Fibroblast of skin of right biceps (primary cell): ENCODE results near the gene SCAMP1.
"Not testable (repeated sequence)": the region's sequence is repeated elsewhere in the genome, so short reads cannot be mapped to it uniquely, and the experiment has no call there.

Experiments
- DNase-seq: peaks from one replicate; pipeline ENCODE4 v3.0.0-alpha.2; 2013

SCAMP1 gene

GRCh38 chr5:78359831-78360673 lies at the start of gene SCAMP1:
Gene SCAMP1, plus strand, starts transcription at chr5:78360617. Its CDS starts 55 bp downstream, at chr5:78360672.
- DNase-seq = peak; percentile 93

- no peak for DNase-seq
Measured at GRCh38 chr5:78317515-78317914, 42.9 kb upstream of the SCAMP1 start.

- no peak for DNase-seq
Measured at GRCh38 chr5:78318337-78318736, 42.1 kb upstream of the SCAMP1 start.

GRCh38 chr5:78320401-78320800 lies 40.0 kb upstream of the SCAMP1 start:
- DNase-seq = peak; percentile 36

- no peak for DNase-seq
Measured at GRCh38 chr5:78323241-78323640, 37.2 kb upstream of the SCAMP1 start.

- no peak for DNase-seq
Measured at GRCh38 chr5:78326930-78327329, 33.5 kb upstream of the SCAMP1 start.

- no peak for DNase-seq
Measured at GRCh38 chr5:78327761-78328510, 32.5 kb upstream of the SCAMP1 start.

GRCh38 chr5:78328585-78329173 lies 31.7 kb upstream of the SCAMP1 start:
- peak; percentile 23 for DNase-seq

GRCh38 chr5:78331523-78332080 lies 28.8 kb upstream of the SCAMP1 start:
- DNase-seq = no peak

GRCh38 chr5:78334811-78335210 lies 25.6 kb upstream of the SCAMP1 start:
- DNase-seq = no peak

- DNase-seq = no peak
Measured at GRCh38 chr5:78335976-78336375, 24.4 kb upstream of the SCAMP1 start.

GRCh38 chr5:78336698-78337097 lies 23.7 kb upstream of the SCAMP1 start:
- DNase-seq = no peak

GRCh38 chr5:78339617-78340436 lies 20.6 kb upstream of the SCAMP1 start:
- no peak for DNase-seq

GRCh38 chr5:78341440-78341839 lies 19.0 kb upstream of the SCAMP1 start:
- DNase-seq = no peak

GRCh38 chr5:78345485-78345884 lies 14.9 kb upstream of the SCAMP1 start:
- DNase-seq = peak; percentile 42

GRCh38 chr5:78353520-78353919 lies 6.9 kb upstream of the SCAMP1 start:
- no peak for DNase-seq

- no peak for DNase-seq
Measured at GRCh38 chr5:78354066-78354670, 6.2 kb upstream of the SCAMP1 start.

- no peak for DNase-seq
Measured at GRCh38 chr5:78355561-78355960, 4.9 kb upstream of the SCAMP1 start.

GRCh38 chr5:78359455-78359830 lies 974 bp upstream of the SCAMP1 start:
- not testable (repeated sequence) for DNase-seq

- DNase-seq = no peak
Measured at GRCh38 chr5:78360674-78360923, 182 bp downstream of the SCAMP1 start.

- peak; percentile 58 for DNase-seq
Measured at GRCh38 chr5:78360924-78361630, 660 bp downstream of the SCAMP1 start.

GRCh38 chr5:78361631-78361993 lies 1.2 kb downstream of the SCAMP1 start:
- DNase-seq = no peak
